Tibial nerve (tissue), 4 donors: ENCODE measurements around the gene LAIR2. TPM values are rescaled to one million over a fixed set of nuclear protein-coding genes. Genes with fewer than 3 reads are reported as not detected.
"Not testable (repeated sequence)": the region's sequence is repeated elsewhere in the genome, so short reads cannot be mapped to it uniquely, and the experiment has no call there.

Experiments
- DNase-seq, 2 donors: peaks; one replicate each; pipeline ENCODE4 v3.0.0-alpha.2; 2019; ENCODE audit warnings: low spot score in 2 of 2
- H3K27ac ChIP-seq, 4 donors: fragments of 200-600 bp; sonication (generic) in 3 of 4; one replicate each; pipeline ENCODE4 v1.5.1; 2017 to 2019; ENCODE audit warnings: mild to moderate bottlenecking in 1 of 4
- H3K27me3 ChIP-seq, 2 donors: fragments of 200-600 bp; sonication (generic) in 1 of 2; one replicate each; pipeline versions ENCODE4 v1.5.1 to v1.6.0; 2017 to 2019
- H3K36me3 ChIP-seq, 3 donors: fragments of 200-600 bp; sonication (generic); one replicate each; pipeline ENCODE4 v1.5.1; 2018 to 2019
- H3K4me1 ChIP-seq, 4 donors: fragments of 200-600 bp; sonication (generic) in 3 of 4; one replicate each; pipeline ENCODE4 v1.5.1; 2017 to 2019
- H3K4me3 ChIP-seq, 4 donors: fragments of 200-600 bp; sonication (generic) in 3 of 4; one replicate each; pipeline ENCODE4 v1.5.1; 2017 to 2019; ENCODE audit warnings: mild to moderate bottlenecking in 1 of 4, moderate library complexity in 1 of 4
- H3K9me3 ChIP-seq, 4 donors: fragments of 200-600 bp; sonication (generic) in 3 of 4; one replicate each; pipeline ENCODE4 v1.5.1; 2017 to 2019
- EP300 ChIP-seq, 2 donors: sonication (generic); formaldehyde crosslinking; IDR thresholded peaks; one replicate each; pipeline ENCODE4 v1.6.1; 2017; ENCODE audit warnings: antibody characterized with exemption in 2 of 2, mild to moderate bottlenecking in 1 of 2
- POLR2A ChIP-seq, 2 donors: fragments of 450-650 bp; IDR thresholded peaks; one replicate each; pipeline ENCODE4 v1.6.1; 2017; ENCODE audit warnings: antibody characterized with exemption in 2 of 2, mild to moderate bottlenecking in 2 of 2, moderate library complexity in 2 of 2
- WGBS, 2 donors: methylation state at CpG; one replicate each; pipeline ENCODE4 v1.1.5; 2018; 5-methylcytosine and 5-hydroxymethylcytosine counted together
- total RNA-seq, 4 donors: library from RNA; depleted of rRNA; stranded (reverse); fragments of >200 nt; gene quantifications; one replicate each; pipeline ENCODE4 v1.1.0, GENCODE V29; 2016
- TF ChIP-seq, protein P1 (sequence below), 5 experiments: fragments of 200-600 bp in 3 of 5; fragments of 450-650 bp in 2 of 5; sonication (generic) in 3 of 5; IDR thresholded peaks; one replicate each; pipeline ENCODE4 v1.5.1; 2016 to 2019; ENCODE audit warnings: antibody characterized with exemption in 5 of 5, mild to moderate bottlenecking in 3 of 5, moderate library complexity in 2 of 5

LAIR2 gene
- total RNA-seq, 4 donors from 2014 or later: not detected

DNA sequence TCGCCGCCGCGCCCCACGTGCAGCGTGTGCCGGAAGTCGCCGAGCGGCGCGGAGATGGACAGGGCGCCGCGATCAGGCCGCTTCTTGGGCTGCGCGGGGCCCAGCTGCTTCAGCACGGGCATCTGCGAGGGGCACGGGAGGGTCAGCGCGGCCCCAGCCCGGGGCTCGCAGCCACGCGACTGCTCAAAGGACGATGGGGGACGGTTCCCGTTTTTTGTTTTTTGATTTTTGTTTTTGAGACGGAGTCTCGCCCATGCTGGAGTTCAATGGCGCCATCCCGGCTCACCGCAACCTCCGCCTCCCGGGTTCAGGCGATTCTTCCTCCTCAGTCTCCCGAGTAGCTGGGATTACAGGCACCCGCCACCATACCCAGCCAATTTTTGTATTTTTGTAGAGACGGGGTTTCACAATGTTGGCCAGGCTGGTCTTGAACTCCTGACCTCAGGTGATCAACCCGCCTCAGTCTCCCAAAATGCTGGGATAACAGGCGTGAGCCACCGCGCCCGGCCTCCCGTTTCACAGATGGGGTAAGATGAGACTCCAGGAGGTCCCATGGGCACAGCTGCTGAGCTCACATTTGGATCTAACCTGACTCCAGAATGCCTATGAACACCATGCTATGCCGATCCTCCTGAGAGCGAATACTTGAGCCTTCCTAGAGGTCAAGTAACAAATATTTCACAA lies 37.1 kb upstream of the LAIR2 start:
- DNase-seq: no peak
- Histone ChIP-seq H3K36me3 (peaks cover 0 to 18% (median 8%) of the 10 kb centered on the region in 3 donors), H3K9me3 (no peaks in the 10 kb centered on the region), H3K4me1 (peaks cover 0 to 77% (median 22%) of the 10 kb centered on the region in 4 donors), H3K27me3 (no peaks in the 10 kb centered on the region), H3K27ac (peak overlapping the region in 3 of 4 donors; percentile 71 to 96 (median 96)), H3K4me3 (peak overlapping the region in 2 of 4 donors; percentile 25 to 72)
- 75 to 79% methylated on average over 43 to 49 of the region's 49 CpGs for WGBS, 2 donors
- no peak for TF ChIP-seq POLR2A (IDR thresholded peaks at IDR 0.05)
- TF ChIP-seq, protein P1, sequence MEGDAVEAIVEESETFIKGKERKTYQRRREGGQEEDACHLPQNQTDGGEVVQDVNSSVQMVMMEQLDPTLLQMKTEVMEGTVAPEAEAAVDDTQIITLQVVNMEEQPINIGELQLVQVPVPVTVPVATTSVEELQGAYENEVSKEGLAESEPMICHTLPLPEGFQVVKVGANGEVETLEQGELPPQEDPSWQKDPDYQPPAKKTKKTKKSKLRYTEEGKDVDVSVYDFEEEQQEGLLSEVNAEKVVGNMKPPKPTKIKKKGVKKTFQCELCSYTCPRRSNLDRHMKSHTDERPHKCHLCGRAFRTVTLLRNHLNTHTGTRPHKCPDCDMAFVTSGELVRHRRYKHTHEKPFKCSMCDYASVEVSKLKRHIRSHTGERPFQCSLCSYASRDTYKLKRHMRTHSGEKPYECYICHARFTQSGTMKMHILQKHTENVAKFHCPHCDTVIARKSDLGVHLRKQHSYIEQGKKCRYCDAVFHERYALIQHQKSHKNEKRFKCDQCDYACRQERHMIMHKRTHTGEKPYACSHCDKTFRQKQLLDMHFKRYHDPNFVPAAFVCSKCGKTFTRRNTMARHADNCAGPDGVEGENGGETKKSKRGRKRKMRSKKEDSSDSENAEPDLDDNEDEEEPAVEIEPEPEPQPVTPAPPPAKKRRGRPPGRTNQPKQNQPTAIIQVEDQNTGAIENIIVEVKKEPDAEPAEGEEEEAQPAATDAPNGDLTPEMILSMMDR (IDR thresholded peaks at IDR 0.05): no peak
- TF ChIP-seq EP300 (IDR thresholded peaks at IDR 0.05): no peak

DNA sequence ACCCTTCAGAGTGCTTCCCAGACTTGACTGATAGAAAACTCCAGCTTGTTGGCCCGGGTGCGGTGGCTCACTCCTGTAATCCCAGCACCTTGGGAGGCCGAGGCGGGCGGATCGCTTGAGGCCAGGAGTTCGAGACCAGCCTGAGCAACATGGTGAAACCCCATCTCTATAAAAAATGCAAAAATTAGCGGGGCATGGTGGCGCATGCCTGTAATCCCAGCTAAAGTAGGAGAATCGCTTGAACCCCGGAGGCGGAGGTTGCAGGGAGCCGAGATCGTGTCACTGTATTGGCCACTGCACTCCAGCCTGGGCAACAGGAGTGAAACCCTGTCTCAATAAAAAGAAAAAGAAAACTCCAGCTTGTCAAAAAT lies 36.5 kb upstream of the LAIR2 start:
- peaks cover 0 to 13% (median 3%) of the 10 kb centered on the region in 3 donors for H3K36me3 ChIP-seq
- not testable (repeated sequence) for DNase-seq, H3K27me3 ChIP-seq, H3K4me3 ChIP-seq, H3K9me3 ChIP-seq
- H3K4me1 ChIP-seq: peaks cover 0 to 77% (median 27%) of the 10 kb centered on the region in 4 donors
- H3K27ac ChIP-seq: peak overlapping the region in 3 of 4 donors; percentile 31 to 96 (median 71)
- 92 to 94% methylated on average over 14 of the region's 14 CpGs for WGBS, 2 donors

DNA sequence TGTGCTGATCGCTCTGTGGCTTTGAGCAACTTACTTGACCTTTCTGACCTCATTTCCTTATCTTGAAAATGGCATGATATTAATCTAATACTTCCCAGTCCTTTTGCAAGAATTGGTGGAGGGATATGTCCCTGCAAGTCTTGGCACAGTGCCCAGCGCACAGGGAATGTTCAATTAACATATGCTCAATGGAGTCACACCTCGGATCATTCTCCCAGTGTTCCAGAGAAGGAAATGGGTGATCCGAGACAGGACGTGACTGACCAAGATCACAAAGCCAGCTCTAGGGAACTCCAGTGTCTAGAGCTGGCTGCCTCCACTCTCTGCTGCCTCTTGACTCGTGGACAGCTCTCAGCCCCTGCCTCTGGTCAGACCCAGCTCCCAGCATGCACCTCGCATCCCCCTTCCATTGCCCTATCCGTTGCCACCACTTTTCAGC lies 33.1 kb upstream of the LAIR2 start:
- Histone ChIP-seq H3K27ac (peak overlapping the region in 3 of 4 donors; percentile 81 to 97 (median 81)), H3K9me3 (no peaks in the 10 kb centered on the region), H3K4me1 (peaks cover 0 to 71% (median 23%) of the 10 kb centered on the region in 4 donors), H3K36me3 (no peaks in the 10 kb centered on the region), H3K4me3 (no peak overlapping the region), H3K27me3 (peaks cover 0 to 6% of the 10 kb centered on the region in 2 donors)
- 39 to 51% methylated on average over 8 of the region's 8 CpGs for WGBS, 2 donors
- TF ChIP-seq, protein P1 (IDR thresholded peaks at IDR 0.05): no peak
- TF ChIP-seq EP300 (IDR thresholded peaks at IDR 0.05) (no peak), POLR2A (IDR thresholded peaks at IDR 0.05) (no peak)
- no peak for DNase-seq

DNA sequence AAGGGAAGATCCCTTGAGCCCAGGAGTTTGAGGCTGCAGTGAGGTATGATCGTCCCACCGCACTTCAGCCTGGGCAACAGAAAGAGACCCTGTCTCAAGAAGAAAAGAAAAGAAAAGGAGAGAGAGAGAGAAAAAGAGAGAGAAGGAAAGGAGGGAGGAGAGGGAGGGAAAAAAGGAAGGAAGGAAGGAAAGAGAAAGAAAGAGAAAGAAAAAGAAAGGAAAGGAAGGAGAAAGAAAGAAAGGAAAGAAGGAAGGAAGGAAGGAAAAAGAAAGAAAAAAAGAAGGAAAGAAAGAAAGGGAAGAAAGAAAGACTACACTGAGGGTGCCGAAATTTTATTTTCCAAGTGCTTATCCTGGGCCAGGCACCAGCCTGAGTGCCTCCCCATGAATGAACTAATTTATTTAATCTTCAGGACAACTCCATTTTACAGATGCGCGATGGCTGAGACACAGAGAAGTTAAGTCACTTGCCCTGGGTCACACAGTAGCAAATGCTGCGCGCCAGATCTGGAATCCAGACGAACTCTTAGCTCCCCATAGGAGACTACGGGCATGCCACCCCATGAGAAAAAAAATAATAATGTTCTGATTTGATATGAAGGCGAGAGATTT lies 32.2 kb upstream of the LAIR2 start:
- no peak for DNase-seq
- no peaks in the 10 kb centered on the region for H3K9me3 ChIP-seq
- TF ChIP-seq, protein P1 (IDR thresholded peaks at IDR 0.05): no peak
- no peak for TF ChIP-seq EP300 (IDR thresholded peaks at IDR 0.05)
- TF ChIP-seq POLR2A (IDR thresholded peaks at IDR 0.05): no peak
- H3K27me3 ChIP-seq: peaks cover 0 to 6% of the 10 kb centered on the region in 2 donors
- H3K4me1 ChIP-seq: peaks cover 0 to 65% (median 23%) of the 10 kb centered on the region in 4 donors
- peak overlapping the region in 2 of 4 donors; percentile 41 to 49 for H3K4me3 ChIP-seq
- no peaks in the 10 kb centered on the region for H3K36me3 ChIP-seq
- WGBS, 2 donors: 47 to 48% methylated on average over 10 of the region's 10 CpGs
- H3K27ac ChIP-seq: peak overlapping the region; percentile 55 to 97 (median 81)

DNA sequence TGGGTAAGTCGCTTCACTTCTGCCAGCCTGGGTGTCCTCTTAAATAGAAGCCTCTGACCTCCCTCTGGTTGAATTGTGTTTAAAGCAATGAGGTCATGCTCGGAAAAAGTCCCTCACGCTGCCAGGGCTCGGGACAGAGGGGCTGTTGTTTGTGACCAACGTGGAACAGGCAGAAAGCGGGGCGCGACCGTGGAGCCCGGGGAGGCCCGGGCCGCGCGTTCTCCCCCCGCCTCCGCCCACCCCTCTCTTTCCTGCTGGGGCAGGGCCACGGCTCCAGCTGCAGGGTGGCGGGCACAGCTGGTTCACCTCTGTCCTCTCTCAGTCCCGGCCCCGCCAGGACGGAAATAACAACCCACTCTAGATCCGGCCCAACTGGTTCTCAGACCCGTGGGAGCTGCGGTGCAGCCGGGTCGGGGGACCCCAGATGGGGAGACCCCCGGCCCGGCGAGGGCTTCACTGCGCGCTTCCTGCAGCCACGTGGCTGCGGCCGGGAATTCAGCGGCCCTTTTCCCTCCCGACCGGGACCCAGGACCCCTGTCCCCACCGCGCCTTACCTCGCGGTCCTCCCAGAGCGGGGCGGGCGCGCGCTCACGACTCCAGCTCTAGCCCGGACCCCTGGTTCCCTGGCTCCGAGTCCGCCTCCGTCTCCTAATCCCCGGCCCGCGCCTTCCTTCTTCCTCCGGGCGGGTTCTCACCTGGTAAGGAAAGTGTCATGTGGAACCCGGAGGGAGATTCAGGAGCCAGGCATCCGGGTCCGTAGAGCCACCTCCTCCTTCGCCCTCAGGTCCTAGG lies 31.4 kb upstream of the LAIR2 start:
- H3K4me1 ChIP-seq: peaks cover 0 to 57% (median 23%) of the 10 kb centered on the region in 4 donors
- no peaks in the 10 kb centered on the region for H3K9me3 ChIP-seq
- 2 to 3% methylated on average over 31 to 56 of the region's 60 CpGs for WGBS, 2 donors
- H3K36me3 ChIP-seq: no peaks in the 10 kb centered on the region
- H3K27ac ChIP-seq: peak overlapping the region; percentile 55 to 97 (median 81)
- TF ChIP-seq POLR2A (IDR thresholded peaks at IDR 0.05) (peak in 1 of 2 donors; percentile 35), EP300 (IDR thresholded peaks at IDR 0.05) (peak; percentile 46 to 76)
- TF ChIP-seq, protein P1 (IDR thresholded peaks at IDR 0.05): no peak
- peak overlapping the region; percentile 28 to 63 (median 45) for H3K4me3 ChIP-seq
- H3K27me3 ChIP-seq: peaks cover 0 to 6% of the 10 kb centered on the region in 2 donors
- peak; percentile 37 to 42 for DNase-seq
